ENCODE measurements around the gene CTLA4. TPM values are rescaled to one million over a fixed set of nuclear protein-coding genes. Genes with fewer than 3 reads are reported as not detected.

The CTLA4 gene
- total RNA-seq (1 to 10 TPM in 1 of 2 donors, under 1 TPM in 1; 0.30 to 1.8 TPM), polyA plus RNA-seq (not detected)
- long read RNA-seq, donor 1 = 0 reads
- long read RNA-seq, donor 2 = 0 reads

DNA sequence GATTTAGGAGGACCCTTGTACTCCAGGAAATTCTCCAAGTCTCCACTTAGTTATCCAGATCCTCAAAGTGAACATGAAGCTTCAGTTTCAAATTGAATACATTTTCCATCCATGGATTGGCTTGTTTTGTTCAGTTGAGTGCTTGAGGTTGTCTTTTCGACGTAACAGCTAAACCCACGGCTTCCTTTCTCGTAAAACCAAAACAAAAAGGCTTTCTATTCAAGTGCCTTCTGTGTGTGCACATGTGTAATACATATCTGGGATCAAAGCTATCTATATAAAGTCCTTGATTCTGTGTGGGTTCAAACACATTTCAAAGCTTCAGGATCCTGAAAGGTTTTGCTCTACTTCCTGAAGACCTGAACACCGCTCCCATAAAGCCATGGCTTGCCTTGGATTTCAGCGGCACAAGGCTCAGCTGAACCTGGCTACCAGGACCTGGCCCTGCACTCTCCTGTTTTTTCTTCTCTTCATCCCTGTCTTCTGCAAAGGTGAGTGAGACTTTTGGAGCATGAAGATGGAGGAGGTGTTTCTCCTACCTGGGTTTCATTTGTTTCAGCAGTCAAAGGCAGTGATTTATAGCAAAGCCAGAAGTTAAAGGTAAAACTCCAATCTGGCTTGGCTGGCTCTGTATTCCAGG is at the start of gene CTLA4:
Gene CTLA4 (plus strand): TSS at position 211 of the 640 bp plus-strand sequence. CDS start 172 bp downstream, at position 383.
- Histone ChIP-seq H3K4me1 (ENCODE audit: control insufficient read depth in 1 of 2, insufficient read depth in 2 of 2, low read length in 2 of 2) (no peaks in the 10 kb centered on the region), H3K27ac (ENCODE audit: low read depth in 1 of 2, low read length in 2 of 2) (no peak within 1 kb of the TSS), H3K9me3 (ENCODE audit: control insufficient read depth, low read length) (no peaks in the 10 kb centered on the region), H3K4me3 (ENCODE audit: low read length in 2 of 2) (no peak within 1 kb of the TSS), H3K36me3 (ENCODE audit: control insufficient read depth in 1 of 2, insufficient read depth in 2 of 2, low read length in 1 of 2) (no peaks in the 10 kb centered on the region), H3K27me3 (ENCODE audit: control insufficient read depth in 1 of 2, insufficient read depth in 2 of 2, low read length in 1 of 2) (no peaks in the 10 kb centered on the region)
- intact Hi-C loops (cut with DNase I) = no loop called here
- DNase-seq = no peak
- WGBS, 2 donors = 91 to 93% methylated on average over 6 of the region's 6 CpGs
- ATAC-seq (ENCODE audit: low FRiP score) = no peak

DNA sequence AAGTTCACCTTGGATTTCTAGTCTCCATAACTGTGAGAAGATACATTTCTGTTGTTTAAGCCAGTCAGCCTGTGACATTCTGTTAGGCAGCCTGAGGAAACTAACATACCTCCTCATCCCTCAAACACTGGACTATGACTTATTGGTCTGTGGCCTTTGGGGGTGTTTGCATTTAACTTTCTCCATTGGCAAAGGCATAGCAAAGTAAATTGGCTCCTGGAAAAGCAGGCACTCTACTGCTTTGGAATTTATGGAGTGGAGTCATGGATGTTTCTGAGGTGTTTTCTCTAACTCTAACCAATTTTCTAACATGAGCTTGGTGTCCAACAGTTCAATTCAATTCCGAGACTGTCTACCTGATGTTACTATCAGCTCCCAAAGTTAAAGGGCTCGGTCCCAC is 48.9 kb upstream of the CTLA4 start:
- no peak for ATAC-seq (ENCODE audit: low FRiP score)
- Histone ChIP-seq H3K27ac (ENCODE audit: low read depth in 1 of 2, low read length in 2 of 2) (no peak overlapping the region), H3K36me3 (ENCODE audit: control insufficient read depth in 1 of 2, insufficient read depth in 2 of 2, low read length in 1 of 2) (no peaks in the 10 kb centered on the region), H3K27me3 (ENCODE audit: control insufficient read depth in 1 of 2, insufficient read depth in 2 of 2, low read length in 1 of 2) (no peaks in the 10 kb centered on the region), H3K4me3 (ENCODE audit: low read length in 2 of 2) (no peak overlapping the region), H3K4me1 (ENCODE audit: control insufficient read depth in 1 of 2, insufficient read depth in 2 of 2, low read length in 2 of 2) (peaks cover 0 to 2% of the 10 kb centered on the region in 2 donors), H3K9me3 (ENCODE audit: control insufficient read depth, low read length) (no peaks in the 10 kb centered on the region)
- WGBS, 2 donors = 94 to 96% methylated on average over 2 of the region's 2 CpGs
- intact Hi-C loops (cut with DNase I) = loop anchor here (5.0 to 10.0 kb wide), 2 partner anchors 86 to 336 kb away; no protein-coding TSS in a partner anchor
- DNase-seq = no peak

DNA sequence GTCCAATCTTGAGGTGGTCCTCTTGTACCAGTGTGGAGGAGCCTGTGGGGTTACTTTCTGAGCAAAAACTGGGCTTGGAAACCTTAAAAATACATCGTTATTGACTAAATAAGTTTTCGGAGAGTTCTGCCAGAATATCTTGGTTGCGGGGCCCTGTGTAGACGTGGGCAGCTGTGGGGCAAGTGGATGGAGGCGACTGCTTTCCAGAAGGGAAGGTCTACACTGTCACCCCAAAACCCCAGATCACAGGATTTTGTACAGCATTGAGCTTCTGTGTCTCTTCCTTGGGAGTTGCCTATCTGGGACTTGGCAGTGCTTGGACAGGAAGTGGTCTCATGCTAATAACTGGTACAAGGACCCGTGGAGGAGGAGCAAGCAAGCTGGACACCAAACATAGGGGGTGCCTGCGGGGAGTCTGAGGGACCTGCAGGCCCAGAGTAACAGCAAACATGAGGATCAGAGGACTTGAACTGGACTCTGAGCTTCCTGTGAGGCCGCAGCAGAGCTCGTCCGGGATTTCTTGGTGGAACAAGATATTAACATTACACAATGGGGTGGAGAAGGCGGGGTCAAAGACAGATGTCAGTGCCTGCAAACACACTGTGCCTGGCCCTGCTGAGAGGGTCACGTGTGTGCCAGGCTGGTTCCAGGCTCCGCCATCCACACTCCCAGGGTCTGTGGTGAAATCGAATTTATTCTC is 48.0 kb upstream of the CTLA4 start:
- Histone ChIP-seq H3K4me3 (ENCODE audit: low read length in 2 of 2) (no peak overlapping the region), H3K4me1 (ENCODE audit: control insufficient read depth in 1 of 2, insufficient read depth in 2 of 2, low read length in 2 of 2) (peaks cover 0 to 2% of the 10 kb centered on the region in 2 donors), H3K27ac (ENCODE audit: low read depth in 1 of 2, low read length in 2 of 2) (no peak overlapping the region), H3K27me3 (ENCODE audit: control insufficient read depth in 1 of 2, insufficient read depth in 2 of 2, low read length in 1 of 2) (no peaks in the 10 kb centered on the region), H3K36me3 (ENCODE audit: control insufficient read depth in 1 of 2, insufficient read depth in 2 of 2, low read length in 1 of 2) (no peaks in the 10 kb centered on the region), H3K9me3 (ENCODE audit: control insufficient read depth, low read length) (no peaks in the 10 kb centered on the region)
- WGBS, 2 donors = 87 to 88% methylated on average over 14 of the region's 14 CpGs
- ATAC-seq (ENCODE audit: low FRiP score) (no peak), DNase-seq (peak in 1 of 2 donors; percentile 56)
- intact Hi-C loops (cut with DNase I) = loop anchor here (5.0 to 10.0 kb wide), 2 partner anchors 85 to 337 kb away; no protein-coding TSS in a partner anchor

DNA sequence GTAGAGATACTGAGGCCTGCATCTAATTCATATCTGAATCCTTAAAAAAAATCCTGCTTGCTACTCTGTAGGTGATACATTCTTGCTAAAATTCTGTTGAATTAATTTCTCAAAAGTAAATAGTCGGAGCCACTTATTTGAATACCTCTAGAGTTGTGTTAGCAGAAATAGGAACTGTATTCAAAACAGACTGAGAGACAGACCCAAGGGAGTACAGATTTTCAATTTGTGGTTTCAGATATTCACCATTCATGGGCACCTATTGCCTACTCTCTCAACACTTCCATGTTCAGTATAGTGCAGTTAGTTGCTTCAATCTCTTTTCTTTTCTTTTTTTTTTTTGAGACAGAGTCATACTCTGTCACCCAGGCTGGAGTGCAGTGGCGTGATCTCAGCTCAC is 46.6 kb upstream of the CTLA4 start:
- H3K36me3 ChIP-seq (ENCODE audit: control insufficient read depth in 1 of 2, insufficient read depth in 2 of 2, low read length in 1 of 2) = no peaks in the 10 kb centered on the region
- no peak overlapping the region for H3K27ac ChIP-seq (ENCODE audit: low read depth in 1 of 2, low read length in 2 of 2)
- WGBS, 2 donors = 95 to 98% methylated on average over 2 of the region's 2 CpGs
- no peaks in the 10 kb centered on the region for H3K4me1 ChIP-seq (ENCODE audit: control insufficient read depth in 1 of 2, insufficient read depth in 2 of 2, low read length in 2 of 2)
- H3K9me3 ChIP-seq (ENCODE audit: control insufficient read depth, low read length) = no peaks in the 10 kb centered on the region
- H3K27me3 ChIP-seq (ENCODE audit: control insufficient read depth in 1 of 2, insufficient read depth in 2 of 2, low read length in 1 of 2) = no peaks in the 10 kb centered on the region
- no peak for ATAC-seq (ENCODE audit: low FRiP score)
- intact Hi-C loops (cut with DNase I) = no loop called here
- no peak overlapping the region for H3K4me3 ChIP-seq (ENCODE audit: low read length in 2 of 2)
- no peak for DNase-seq

DNA sequence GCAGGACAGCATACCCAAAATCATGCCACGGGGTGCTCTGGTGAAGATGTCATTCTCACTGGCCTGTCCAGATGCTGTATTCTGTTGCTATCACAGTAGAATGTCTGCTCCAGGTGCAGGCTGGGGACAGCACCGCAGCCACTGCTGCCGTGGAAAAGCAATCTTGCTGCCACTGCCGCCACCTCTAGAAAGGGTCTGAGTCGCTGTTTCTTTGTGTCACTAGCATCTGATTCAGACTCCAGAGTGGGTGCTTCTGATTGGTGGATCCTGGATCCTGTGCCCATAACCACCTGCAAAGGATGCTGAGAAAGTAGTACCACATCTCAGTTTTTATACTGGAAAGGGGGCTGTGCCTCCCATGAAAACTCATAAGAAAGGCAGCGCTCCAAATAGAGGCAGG is 45.3 kb upstream of the CTLA4 start:
- Histone ChIP-seq H3K27me3 (ENCODE audit: control insufficient read depth in 1 of 2, insufficient read depth in 2 of 2, low read length in 1 of 2) (no peaks in the 10 kb centered on the region), H3K9me3 (ENCODE audit: control insufficient read depth, low read length) (no peaks in the 10 kb centered on the region), H3K4me3 (ENCODE audit: low read length in 2 of 2) (no peak overlapping the region), H3K4me1 (ENCODE audit: control insufficient read depth in 1 of 2, insufficient read depth in 2 of 2, low read length in 2 of 2) (no peaks in the 10 kb centered on the region), H3K27ac (ENCODE audit: low read depth in 1 of 2, low read length in 2 of 2) (no peak overlapping the region), H3K36me3 (ENCODE audit: control insufficient read depth in 1 of 2, insufficient read depth in 2 of 2, low read length in 1 of 2) (no peaks in the 10 kb centered on the region)
- intact Hi-C loops (cut with DNase I) = no loop called here
- 88 to 89% methylated on average over 6 of the region's 6 CpGs for WGBS, 2 donors
- DNase-seq (no peak), ATAC-seq (ENCODE audit: low FRiP score) (no peak)

DNA sequence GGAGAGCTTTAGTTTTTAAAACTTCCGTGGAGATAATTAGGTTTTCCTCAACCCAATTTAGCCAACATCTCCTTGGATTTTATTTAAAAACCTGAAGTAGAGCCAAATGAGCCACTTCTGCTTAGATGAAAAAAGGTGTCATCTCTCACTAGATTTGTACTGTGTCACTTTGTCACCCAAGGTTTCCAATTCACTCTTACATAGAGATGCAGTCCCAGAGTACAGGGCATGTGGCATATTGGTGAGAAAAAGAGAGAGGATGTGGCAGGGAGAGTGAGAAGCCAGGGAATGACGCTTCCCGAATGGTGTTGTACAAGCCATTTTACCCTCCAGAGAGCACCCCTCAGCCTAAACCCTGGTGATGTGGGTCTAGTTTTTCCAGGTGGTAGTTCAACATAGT is 44.4 kb upstream of the CTLA4 start:
- Histone ChIP-seq H3K27me3 (ENCODE audit: control insufficient read depth in 1 of 2, insufficient read depth in 2 of 2, low read length in 1 of 2) (no peaks in the 10 kb centered on the region), H3K27ac (ENCODE audit: low read depth in 1 of 2, low read length in 2 of 2) (no peak overlapping the region), H3K4me1 (ENCODE audit: control insufficient read depth in 1 of 2, insufficient read depth in 2 of 2, low read length in 2 of 2) (no peaks in the 10 kb centered on the region), H3K4me3 (ENCODE audit: low read length in 2 of 2) (no peak overlapping the region), H3K9me3 (ENCODE audit: control insufficient read depth, low read length) (no peaks in the 10 kb centered on the region), H3K36me3 (ENCODE audit: control insufficient read depth in 1 of 2, insufficient read depth in 2 of 2, low read length in 1 of 2) (no peaks in the 10 kb centered on the region)
- intact Hi-C loops (cut with DNase I) = no loop called here
- WGBS, 2 donors = 85 to 88% methylated on average over 3 of the region's 3 CpGs
- no peak for ATAC-seq (ENCODE audit: low FRiP score)
- DNase-seq = no peak

DNA sequence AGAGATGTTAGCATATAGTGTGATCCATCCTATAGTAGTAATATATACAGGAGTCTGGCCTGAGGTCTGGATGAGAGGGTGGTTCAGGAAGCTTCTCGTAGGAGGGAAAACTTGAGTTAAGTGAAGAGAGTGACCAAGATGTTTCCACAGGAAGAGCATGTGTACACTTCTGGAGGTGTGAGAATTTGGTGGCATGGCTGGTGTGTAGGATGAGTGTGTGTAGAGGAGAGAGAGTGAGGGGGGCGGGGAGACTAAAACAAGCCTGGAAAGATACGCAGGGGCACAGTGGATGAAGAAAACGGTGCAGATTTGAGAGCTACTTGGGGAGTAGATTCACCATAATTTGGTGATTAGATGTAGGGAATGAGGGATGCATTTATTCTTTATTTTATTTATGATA is 43.5 kb upstream of the CTLA4 start:
- Histone ChIP-seq H3K27ac (ENCODE audit: low read depth in 1 of 2, low read length in 2 of 2) (no peak overlapping the region), H3K9me3 (ENCODE audit: control insufficient read depth, low read length) (no peaks in the 10 kb centered on the region), H3K27me3 (ENCODE audit: control insufficient read depth in 1 of 2, insufficient read depth in 2 of 2, low read length in 1 of 2) (no peaks in the 10 kb centered on the region), H3K4me3 (ENCODE audit: low read length in 2 of 2) (no peak overlapping the region), H3K36me3 (ENCODE audit: control insufficient read depth in 1 of 2, insufficient read depth in 2 of 2, low read length in 1 of 2) (no peaks in the 10 kb centered on the region), H3K4me1 (ENCODE audit: control insufficient read depth in 1 of 2, insufficient read depth in 2 of 2, low read length in 2 of 2) (no peaks in the 10 kb centered on the region)
- ATAC-seq (ENCODE audit: low FRiP score) (no peak), DNase-seq (no peak)
- WGBS, 2 donors = 91 to 92% methylated on average over 4 of the region's 4 CpGs
- intact Hi-C loops (cut with DNase I) = no loop called here

DNA sequence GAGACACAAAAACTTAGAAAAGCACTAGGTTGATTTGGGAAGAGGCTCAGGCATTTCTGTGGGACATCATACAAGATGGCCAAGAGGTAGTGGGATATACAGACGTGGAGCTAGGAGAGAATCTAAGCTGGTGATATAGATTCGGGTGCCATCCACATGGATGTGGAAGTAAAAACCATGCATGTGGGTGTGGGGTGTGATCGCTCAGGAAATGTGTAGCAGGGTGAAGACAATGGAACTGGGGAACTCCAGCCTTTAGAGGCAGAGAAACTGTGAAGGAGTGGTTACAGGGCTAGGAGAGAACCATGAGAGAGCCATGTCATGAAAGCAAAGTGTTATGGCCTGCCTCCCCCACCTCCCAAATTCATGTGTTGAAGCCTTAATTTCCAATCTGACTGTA is 43.0 kb upstream of the CTLA4 start:
- WGBS, 2 donors = 93 to 95% methylated on average over 3 of the region's 3 CpGs
- no peak for ATAC-seq (ENCODE audit: low FRiP score)
- no peaks in the 10 kb centered on the region for H3K4me1 ChIP-seq (ENCODE audit: control insufficient read depth in 1 of 2, insufficient read depth in 2 of 2, low read length in 2 of 2)

DNA sequence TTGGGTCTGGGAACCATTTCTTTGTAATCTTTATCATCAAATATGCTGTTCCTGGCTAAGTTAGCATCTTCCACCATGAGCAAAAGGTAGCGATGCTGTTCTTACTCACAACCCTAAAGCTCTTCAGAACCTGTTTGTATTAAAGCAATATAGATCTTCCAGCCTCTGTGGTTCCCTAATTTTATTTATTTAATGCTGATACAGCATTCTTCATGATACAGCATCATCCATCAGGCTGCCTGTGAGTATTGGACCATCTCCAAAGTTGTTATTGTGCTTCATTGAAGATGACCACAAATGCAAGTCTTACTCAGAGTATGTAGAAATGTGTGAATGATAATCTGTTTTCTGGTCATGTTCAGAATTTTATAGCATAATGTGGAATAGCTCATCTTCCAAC is 40.9 kb upstream of the CTLA4 start:
- no peaks in the 10 kb centered on the region for H3K36me3 ChIP-seq (ENCODE audit: control insufficient read depth in 1 of 2, insufficient read depth in 2 of 2, low read length in 1 of 2)
- H3K4me1 ChIP-seq (ENCODE audit: control insufficient read depth in 1 of 2, insufficient read depth in 2 of 2, low read length in 2 of 2) = no peaks in the 10 kb centered on the region
- H3K9me3 ChIP-seq (ENCODE audit: control insufficient read depth, low read length) = no peaks in the 10 kb centered on the region
- H3K27ac ChIP-seq (ENCODE audit: low read depth in 1 of 2, low read length in 2 of 2) = no peak overlapping the region
- no peaks in the 10 kb centered on the region for H3K27me3 ChIP-seq (ENCODE audit: control insufficient read depth in 1 of 2, insufficient read depth in 2 of 2, low read length in 1 of 2)
- WGBS, 2 donors = 98 to 100% methylated on average over 1 of the region's 1 CpG
- intact Hi-C loops (cut with DNase I) = no loop called here
- H3K4me3 ChIP-seq (ENCODE audit: low read length in 2 of 2) = no peak overlapping the region
- DNase-seq = no peak
- ATAC-seq (ENCODE audit: low FRiP score) = no peak

More for the DNA sequence above, 43.0 kb upstream of the CTLA4 start:
- Histone ChIP-seq H3K9me3 (ENCODE audit: control insufficient read depth, low read length) (no peaks in the 10 kb centered on the region), H3K27ac (ENCODE audit: low read depth in 1 of 2, low read length in 2 of 2) (no peak overlapping the region), H3K4me3 (ENCODE audit: low read length in 2 of 2) (no peak overlapping the region), H3K36me3 (ENCODE audit: control insufficient read depth in 1 of 2, insufficient read depth in 2 of 2, low read length in 1 of 2) (no peaks in the 10 kb centered on the region), H3K27me3 (ENCODE audit: control insufficient read depth in 1 of 2, insufficient read depth in 2 of 2, low read length in 1 of 2) (no peaks in the 10 kb centered on the region)
- no peak for DNase-seq
- intact Hi-C loops (cut with DNase I) = no loop called here

All from aorta (tissue), 5 donors.